ENCODE data around the gene CENPQ.
"Not testable (repeated sequence)": the region's sequence is repeated elsewhere in the genome, so short reads cannot be mapped to it uniquely, and the experiment has no call there.

The CENPQ gene

GRCh38 chr6:49462927-49463611 is at the start of gene CENPQ, which contains the start of gene MMUT:
Gene CENPQ, plus strand, starts transcription at chr6:49463370. Its CDS starts 6,807 bp downstream, at chr6:49470177.
Gene MMUT, minus strand, starts transcription at chr6:49463253. Its CDS starts 3,787 bp downstream, at chr6:49459466.
- DNase-seq = peak; percentile 67

GRCh38 chr6:49415358-49415757 is 47.8 kb upstream of the CENPQ start:
- DNase-seq = no peak

GRCh38 chr6:49416195-49416594 is 47.0 kb upstream of the CENPQ start:
- no peak for DNase-seq

GRCh38 chr6:49423817-49424216 is 39.4 kb upstream of the CENPQ start:
- no peak for DNase-seq

- DNase-seq = no peak
Measured at GRCh38 chr6:49430187-49430586, 33.0 kb upstream of the CENPQ start.

GRCh38 chr6:49430866-49431265 is 32.3 kb upstream of the CENPQ start:
- DNase-seq = no peak

- DNase-seq = no peak
Measured at GRCh38 chr6:49453221-49453620, 9.9 kb upstream of the CENPQ start.

- no peak for DNase-seq
Measured at GRCh38 chr6:49454787-49455709, 8.1 kb upstream of the CENPQ start.

GRCh38 chr6:49457771-49458170 is 5.4 kb upstream of the CENPQ start:
- DNase-seq = no peak

GRCh38 chr6:49462071-49462470 is 1.1 kb upstream of the CENPQ start:
- no peak for DNase-seq

- DNase-seq = no peak
Measured at GRCh38 chr6:49462599-49462926, 607 bp upstream of the CENPQ start.

- DNase-seq = no peak
Measured at GRCh38 chr6:49463612-49463967, 420 bp downstream of the CENPQ start.

GRCh38 chr6:49464691-49465090 is 1.5 kb downstream of the CENPQ start:
- no peak for DNase-seq

GRCh38 chr6:49468042-49468441 is 4.9 kb downstream of the CENPQ start:
- DNase-seq = no peak

- not testable (repeated sequence) for DNase-seq
Measured at GRCh38 chr6:49476564-49476963, 13.4 kb downstream of the CENPQ start.

GRCh38 chr6:49479308-49479970 is 16.3 kb downstream of the CENPQ start:
- no peak for DNase-seq

- DNase-seq = not testable (repeated sequence)
Measured at GRCh38 chr6:49481846-49482245, 18.7 kb downstream of the CENPQ start.

GRCh38 chr6:49483380-49483779 is 20.2 kb downstream of the CENPQ start:
- DNase-seq = not testable (repeated sequence)

- DNase-seq = no peak
Measured at GRCh38 chr6:49490633-49491032, 27.5 kb downstream of the CENPQ start.

- peak; percentile 28 for DNase-seq
Measured at GRCh38 chr6:49497304-49497703, 34.1 kb downstream of the CENPQ start.

GRCh38 chr6:49499126-49499525 is 36.0 kb downstream of the CENPQ start:
- no peak for DNase-seq

GRCh38 chr6:49499623-49500022 is 36.5 kb downstream of the CENPQ start, which contains the start of gene GLYATL3:
Gene GLYATL3, plus strand, starts transcription at chr6:49499923. Its CDS starts 12,068 bp downstream, at chr6:49511991.
- DNase-seq = no peak

- no peak for DNase-seq
Measured at GRCh38 chr6:49504666-49505065, 41.5 kb downstream of the CENPQ start.
